Thoracic aorta (tissue), 2 donors: ENCODE data around the gene ARHGAP25. TPM values are rescaled to one million over a fixed set of nuclear protein-coding genes. Genes with fewer than 3 reads are reported as not detected.

ENCODE experiments used
- ATAC-seq: fragments of 150-250 bp; one replicate; pipeline ENCODE4 v1.8.0; 2017; ENCODE audit warnings: low read depth; ENCODE audit not compliant: insufficient number of reproducible peaks, low FRiP score
- DNase-seq: peaks from one replicate; pipeline ENCODE4 v3.0.0-alpha.2; 2020; ENCODE audit warnings: low spot score
- H3K27ac ChIP-seq, 2 donors: fragments of 200-600 bp; sonication (generic); 1 replicate in 1 of 2; 2 replicates in 1 of 2; pipeline ENCODE4 v1.5.1; 2016; ENCODE audit warnings: mild to moderate bottlenecking in 2 of 2, moderate library complexity in 2 of 2
- H3K27me3 ChIP-seq: fragments of 200-600 bp; sonication (generic); replicated peaks from 2 replicates; pipeline ENCODE4 v1.6.0; 2016; ENCODE audit warnings: mild to moderate bottlenecking; ENCODE audit not compliant: insufficient read depth
- H3K36me3 ChIP-seq: fragments of 200-600 bp; sonication (generic); one replicate; pipeline ENCODE4 v1.5.1; 2016
- H3K4me1 ChIP-seq, 2 donors: fragments of 200-600 bp; sonication (generic); 1 replicate in 1 of 2; 2 replicates in 1 of 2; pipeline versions ENCODE4 v1.5.1 to v1.6.0; 2016; ENCODE audit warnings: low read depth in 2 of 2, mild to moderate bottlenecking in 1 of 2; ENCODE audit not compliant: control insufficient read depth in 1 of 2
- H3K4me3 ChIP-seq: fragments of 200-600 bp; sonication (generic); 2 replicates; pipeline ENCODE4 v1.5.1; 2016; ENCODE audit warnings: mild to moderate bottlenecking
- H3K9me3 ChIP-seq: fragments of 200-600 bp; sonication (generic); 2 replicates; pipeline ENCODE4 v1.5.1; 2016
- total RNA-seq, 2 donors: library from RNA; depleted of rRNA; stranded (reverse); fragments of >200 nt; gene quantifications; one replicate each; pipeline versions ENCODE4 v1.1.0 to v1.2.3, GENCODE V29; 2016
- TF ChIP-seq, protein P1 (sequence below): fragments of 200-600 bp; sonication (generic); IDR thresholded peaks from one replicate; pipeline ENCODE4 v1.5.1; 2019; ENCODE audit warnings: antibody characterized with exemption

ARHGAP25 gene
- total RNA-seq, 2 donors from 2014 or later = 10.8 to 14.5 TPM

DNA sequence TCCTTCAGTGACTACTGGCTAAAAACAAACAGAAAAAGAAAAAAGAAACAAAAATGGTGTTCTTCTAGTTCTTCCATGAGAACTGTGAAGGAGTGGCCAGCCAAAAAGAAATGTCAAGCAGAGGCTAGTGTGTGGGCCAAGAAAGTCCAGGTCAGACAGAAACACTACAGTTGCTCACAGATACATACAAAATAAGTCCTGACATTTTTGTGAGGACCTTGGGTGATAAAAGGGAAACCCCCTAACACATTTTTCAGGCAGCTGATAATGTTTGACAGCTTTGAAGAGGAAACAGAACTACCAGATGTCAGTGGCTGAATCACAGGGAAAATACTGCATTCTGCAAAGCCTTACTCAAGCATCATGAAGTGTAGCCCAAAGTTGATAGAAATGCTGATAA is 28.1 kb downstream of the ARHGAP25 start:
- Histone ChIP-seq H3K27me3 (no peaks in the 10 kb centered on the region), H3K36me3 (no peaks in the 10 kb centered on the region), H3K4me1 (peaks cover 13 to 46% of the 10 kb centered on the region in 2 donors), H3K9me3 (no peaks in the 10 kb centered on the region), H3K27ac (peak overlapping the region; percentile 4 to 21), H3K4me3 (no peak overlapping the region)
- DNase-seq = no peak
- TF ChIP-seq, protein P1, sequence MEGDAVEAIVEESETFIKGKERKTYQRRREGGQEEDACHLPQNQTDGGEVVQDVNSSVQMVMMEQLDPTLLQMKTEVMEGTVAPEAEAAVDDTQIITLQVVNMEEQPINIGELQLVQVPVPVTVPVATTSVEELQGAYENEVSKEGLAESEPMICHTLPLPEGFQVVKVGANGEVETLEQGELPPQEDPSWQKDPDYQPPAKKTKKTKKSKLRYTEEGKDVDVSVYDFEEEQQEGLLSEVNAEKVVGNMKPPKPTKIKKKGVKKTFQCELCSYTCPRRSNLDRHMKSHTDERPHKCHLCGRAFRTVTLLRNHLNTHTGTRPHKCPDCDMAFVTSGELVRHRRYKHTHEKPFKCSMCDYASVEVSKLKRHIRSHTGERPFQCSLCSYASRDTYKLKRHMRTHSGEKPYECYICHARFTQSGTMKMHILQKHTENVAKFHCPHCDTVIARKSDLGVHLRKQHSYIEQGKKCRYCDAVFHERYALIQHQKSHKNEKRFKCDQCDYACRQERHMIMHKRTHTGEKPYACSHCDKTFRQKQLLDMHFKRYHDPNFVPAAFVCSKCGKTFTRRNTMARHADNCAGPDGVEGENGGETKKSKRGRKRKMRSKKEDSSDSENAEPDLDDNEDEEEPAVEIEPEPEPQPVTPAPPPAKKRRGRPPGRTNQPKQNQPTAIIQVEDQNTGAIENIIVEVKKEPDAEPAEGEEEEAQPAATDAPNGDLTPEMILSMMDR = no peak
- no peak for ATAC-seq

DNA sequence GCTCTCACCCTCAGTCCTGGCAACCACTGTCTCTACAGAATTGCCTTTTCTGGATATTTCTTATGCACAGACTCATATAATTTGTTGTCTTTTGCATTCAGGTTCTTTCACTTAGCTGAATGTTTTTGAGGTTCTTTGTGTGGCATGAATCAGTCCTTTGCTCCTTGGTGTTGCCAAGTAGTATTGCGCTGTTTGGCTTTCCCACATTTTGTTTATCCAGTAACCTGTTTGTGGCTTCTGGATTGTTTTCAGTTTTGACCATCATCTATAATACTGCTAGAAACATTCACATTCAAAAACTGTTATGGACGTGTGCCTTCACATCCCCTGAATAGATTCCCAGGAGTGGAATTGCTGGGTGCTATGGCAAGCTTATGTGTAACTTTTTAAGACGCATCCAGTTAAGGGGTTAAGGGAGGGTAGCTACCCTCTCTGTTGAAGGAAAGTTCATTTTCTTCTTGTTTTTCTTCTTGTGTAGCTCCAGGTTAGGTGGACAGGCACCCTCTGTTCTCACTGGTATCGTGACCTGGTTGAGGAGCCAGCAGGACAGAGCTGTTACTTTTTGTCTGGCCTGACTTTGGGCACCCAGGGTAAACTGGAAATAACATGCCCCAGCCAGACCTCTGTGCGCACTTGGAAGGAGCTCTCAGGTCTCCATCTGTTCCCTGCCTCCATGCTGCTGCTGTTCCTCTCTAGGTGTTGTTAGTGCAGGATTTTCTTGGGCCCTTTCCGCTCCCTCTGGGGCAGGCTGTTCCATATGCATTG is 29.6 kb downstream of the ARHGAP25 start:
- peak overlapping the region; percentile 29 for H3K4me3 ChIP-seq
- no peaks in the 10 kb centered on the region for H3K36me3 ChIP-seq
- H3K27ac ChIP-seq = no peak overlapping the region
- peaks cover 13 to 46% of the 10 kb centered on the region in 2 donors for H3K4me1 ChIP-seq
- DNase-seq (no peak), ATAC-seq (no peak)
- H3K27me3 ChIP-seq = no peaks in the 10 kb centered on the region
- H3K9me3 ChIP-seq = no peaks in the 10 kb centered on the region
- TF ChIP-seq, protein P1 = no peak

DNA sequence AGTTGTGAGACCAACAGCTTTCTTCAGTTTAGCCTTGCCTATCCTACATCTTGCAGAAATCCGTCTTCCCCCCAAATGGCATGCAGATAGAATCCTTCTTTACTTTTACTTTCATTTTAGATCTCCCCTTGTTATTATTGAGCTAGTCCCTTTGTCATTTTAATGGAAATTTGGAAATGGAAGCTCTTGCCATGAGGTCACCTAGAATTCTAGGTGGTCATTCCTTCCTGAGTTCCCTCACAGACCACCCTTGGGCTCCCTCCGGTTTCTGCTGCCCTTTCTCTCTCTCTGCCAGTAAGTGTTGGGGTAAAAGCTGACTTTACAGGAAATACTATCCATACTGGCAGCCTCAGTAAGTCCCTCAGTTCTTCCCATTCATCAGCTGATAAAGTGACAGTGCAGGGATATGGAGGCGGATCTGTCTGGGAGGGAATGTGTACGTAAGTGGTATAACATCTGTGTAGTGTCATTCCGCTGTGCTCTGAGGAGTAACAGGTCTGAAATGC is 30.2 kb downstream of the ARHGAP25 start:
- TF ChIP-seq, protein P1 = no peak
- no peak for DNase-seq
- Histone ChIP-seq H3K27me3 (no peaks in the 10 kb centered on the region), H3K36me3 (no peaks in the 10 kb centered on the region), H3K27ac (peak overlapping the region in 1 of 2 donors; percentile 6), H3K4me3 (peak overlapping the region; percentile 29), H3K9me3 (no peaks in the 10 kb centered on the region), H3K4me1 (peaks cover 16 to 52% of the 10 kb centered on the region in 2 donors)
- ATAC-seq = no peak

DNA sequence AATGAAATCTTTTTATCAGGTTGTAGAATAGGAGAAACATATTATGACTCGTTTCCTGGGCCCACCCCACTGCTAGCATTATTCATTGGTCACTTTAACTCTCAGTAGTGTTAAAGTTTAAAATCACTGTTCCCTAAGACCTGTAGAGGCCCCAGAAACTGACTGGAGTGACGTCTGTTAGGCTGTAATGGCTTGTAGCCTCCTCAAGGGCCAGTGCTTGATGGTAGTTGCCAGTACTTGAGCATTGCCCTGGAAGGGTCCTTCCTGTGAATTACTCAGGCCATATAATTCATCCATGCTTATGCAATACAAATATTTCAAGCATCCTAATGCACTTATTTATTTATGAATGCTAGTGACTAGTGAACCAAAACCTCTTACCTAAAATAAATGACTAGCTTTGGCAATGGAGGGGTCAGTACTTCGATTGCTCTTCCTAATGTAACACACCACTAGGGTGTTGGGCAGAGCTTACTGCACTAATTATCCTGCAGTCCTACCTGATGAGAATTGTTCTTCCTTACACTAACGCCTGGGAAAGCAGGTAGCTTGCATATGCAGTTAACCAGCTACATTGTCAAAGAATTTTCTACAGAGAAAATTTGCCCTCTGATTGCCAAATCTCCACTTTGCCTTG is 31.2 kb downstream of the ARHGAP25 start:
- Histone ChIP-seq H3K4me1 (peaks cover 16 to 57% of the 10 kb centered on the region in 2 donors), H3K36me3 (no peaks in the 10 kb centered on the region), H3K27ac (no peak overlapping the region), H3K27me3 (no peaks in the 10 kb centered on the region), H3K4me3 (no peak overlapping the region), H3K9me3 (no peaks in the 10 kb centered on the region)
- DNase-seq (no peak), ATAC-seq (no peak)
- TF ChIP-seq, protein P1 = no peak

DNA sequence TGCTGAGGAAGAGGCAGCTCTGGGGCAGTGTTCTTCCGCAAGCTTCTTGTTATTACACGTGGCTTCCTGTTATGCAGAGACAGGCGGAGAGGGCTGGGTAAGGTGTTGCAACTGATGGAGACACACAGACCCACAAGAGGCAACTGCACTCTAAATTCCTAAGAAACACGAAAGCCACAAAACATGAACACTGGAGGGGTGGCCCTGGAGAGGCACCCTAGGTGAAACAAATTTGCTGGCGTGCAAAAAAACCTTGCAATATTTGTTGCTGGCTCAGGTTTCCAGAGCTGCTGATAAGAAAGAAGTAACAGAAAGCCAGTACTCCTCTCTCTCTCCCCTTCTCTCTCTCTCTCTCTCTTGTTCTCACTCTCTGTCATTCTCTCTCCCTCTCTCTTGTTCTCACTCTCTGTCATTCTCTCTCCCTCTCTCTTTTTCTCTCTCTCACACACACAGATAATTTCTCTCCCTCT is 31.8 kb downstream of the ARHGAP25 start:
- DNase-seq (no peak), ATAC-seq (no peak)
- Histone ChIP-seq H3K4me3 (no peak overlapping the region), H3K9me3 (no peaks in the 10 kb centered on the region), H3K4me1 (peaks cover 21 to 63% of the 10 kb centered on the region in 2 donors), H3K36me3 (no peaks in the 10 kb centered on the region), H3K27me3 (no peaks in the 10 kb centered on the region), H3K27ac (no peak overlapping the region)
- TF ChIP-seq, protein P1 = no peak
